Prostate gland (tissue), 2 donors: Measurements from ENCODE around the gene WFS1. TPM values are rescaled to one million over a fixed set of nuclear protein-coding genes. Genes with fewer than 3 reads are reported as not detected.

Experiments
- DNase-seq: peaks from one replicate; pipeline ENCODE4 v3.0.0-alpha.2; 2019; ENCODE audit warnings: low spot score
- H3K27ac ChIP-seq, 2 donors: fragments of 200-600 bp; sonication (generic); 2 replicates each; pipeline ENCODE4 v1.5.1; 2017 to 2019
- H3K27me3 ChIP-seq: fragments of 200-600 bp; sonication (generic); replicated peaks from 2 replicates; pipeline ENCODE4 v1.5.1; 2019; ENCODE audit not compliant: insufficient read depth
- H3K36me3 ChIP-seq, 2 donors: fragments of 200-600 bp; sonication (generic); 1 replicate in 1 of 2; 2 replicates in 1 of 2; pipeline versions ENCODE4 v1.5.1 to v1.8.1; 2017 to 2019
- H3K4me1 ChIP-seq: fragments of 200-600 bp; sonication (generic); replicated peaks from 2 replicates; pipeline ENCODE4 v1.5.1; 2019
- H3K4me3 ChIP-seq, 2 donors: fragments of 200-600 bp; sonication (generic); 2 replicates each; pipeline ENCODE4 v1.5.1; 2017 to 2019
- H3K9me3 ChIP-seq: fragments of 200-600 bp; sonication (generic); 2 replicates; pipeline ENCODE4 v1.5.1; 2017
- POLR2A ChIP-seq: fragments of 450-650 bp; IDR thresholded peaks from one replicate; pipeline ENCODE4 v1.6.1; 2016; ENCODE audit warnings: antibody characterized with exemption, mild to moderate bottlenecking
- POLR2AphosphoS5 ChIP-seq: sonication (generic); formaldehyde crosslinking; IDR thresholded peaks from one replicate; pipeline ENCODE4 v1.6.1; 2017; ENCODE audit warnings: antibody characterized with exemption
- WGBS: methylation state at CpG from one replicate; pipeline ENCODE4 v1.1.5; 2018; 5-methylcytosine and 5-hydroxymethylcytosine counted together
- intact Hi-C: fragments of 100-400 bp; cut with DNase I; formaldehyde crosslinking; loops from one replicate; pipeline ENCODE4 v1.14.2; 2022
- total RNA-seq, 2 donors: library from RNA; depleted of rRNA; stranded (reverse); fragments of >200 nt; gene quantifications; one replicate each; pipeline ENCODE4 v1.1.0, GENCODE V29; 2016
- TF ChIP-seq, protein P1 (sequence below), 4 experiments: fragments of 200-600 bp in 2 of 4; fragments of 450-650 bp in 2 of 4; sonication (generic) in 2 of 4; IDR thresholded peaks; 1 replicate in 3 of 4; 2 replicates in 1 of 4; pipeline ENCODE4 v1.5.1; 2016 to 2019; ENCODE audit warnings: antibody characterized with exemption in 4 of 4, mild to moderate bottlenecking in 2 of 4, moderate library complexity in 2 of 4

Gene WFS1
- total RNA-seq, 2 donors from 2014 or later = 53.4 to 169 TPM

GRCh38 chr4:6294705-6295421 lies 25.2 kb downstream of the WFS1 start:
- H3K27me3 ChIP-seq = no peaks in the 10 kb centered on the region
- intact Hi-C loops = no loop called here
- no peak for DNase-seq
- H3K36me3 ChIP-seq = no peaks in the 10 kb centered on the region
- no peak overlapping the region for H3K4me3 ChIP-seq
- no peaks in the 10 kb centered on the region for H3K9me3 ChIP-seq
- no peaks in the 10 kb centered on the region for H3K4me1 ChIP-seq
- no peak for TF ChIP-seq POLR2A
- TF ChIP-seq, protein P1, sequence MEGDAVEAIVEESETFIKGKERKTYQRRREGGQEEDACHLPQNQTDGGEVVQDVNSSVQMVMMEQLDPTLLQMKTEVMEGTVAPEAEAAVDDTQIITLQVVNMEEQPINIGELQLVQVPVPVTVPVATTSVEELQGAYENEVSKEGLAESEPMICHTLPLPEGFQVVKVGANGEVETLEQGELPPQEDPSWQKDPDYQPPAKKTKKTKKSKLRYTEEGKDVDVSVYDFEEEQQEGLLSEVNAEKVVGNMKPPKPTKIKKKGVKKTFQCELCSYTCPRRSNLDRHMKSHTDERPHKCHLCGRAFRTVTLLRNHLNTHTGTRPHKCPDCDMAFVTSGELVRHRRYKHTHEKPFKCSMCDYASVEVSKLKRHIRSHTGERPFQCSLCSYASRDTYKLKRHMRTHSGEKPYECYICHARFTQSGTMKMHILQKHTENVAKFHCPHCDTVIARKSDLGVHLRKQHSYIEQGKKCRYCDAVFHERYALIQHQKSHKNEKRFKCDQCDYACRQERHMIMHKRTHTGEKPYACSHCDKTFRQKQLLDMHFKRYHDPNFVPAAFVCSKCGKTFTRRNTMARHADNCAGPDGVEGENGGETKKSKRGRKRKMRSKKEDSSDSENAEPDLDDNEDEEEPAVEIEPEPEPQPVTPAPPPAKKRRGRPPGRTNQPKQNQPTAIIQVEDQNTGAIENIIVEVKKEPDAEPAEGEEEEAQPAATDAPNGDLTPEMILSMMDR (IDR thresholded peaks at IDR 0.05) = no peak
- no peak for TF ChIP-seq POLR2AphosphoS5
- 92% methylated on average over 27 of the region's 27 CpGs for WGBS
- no peak overlapping the region for H3K27ac ChIP-seq

DNA sequence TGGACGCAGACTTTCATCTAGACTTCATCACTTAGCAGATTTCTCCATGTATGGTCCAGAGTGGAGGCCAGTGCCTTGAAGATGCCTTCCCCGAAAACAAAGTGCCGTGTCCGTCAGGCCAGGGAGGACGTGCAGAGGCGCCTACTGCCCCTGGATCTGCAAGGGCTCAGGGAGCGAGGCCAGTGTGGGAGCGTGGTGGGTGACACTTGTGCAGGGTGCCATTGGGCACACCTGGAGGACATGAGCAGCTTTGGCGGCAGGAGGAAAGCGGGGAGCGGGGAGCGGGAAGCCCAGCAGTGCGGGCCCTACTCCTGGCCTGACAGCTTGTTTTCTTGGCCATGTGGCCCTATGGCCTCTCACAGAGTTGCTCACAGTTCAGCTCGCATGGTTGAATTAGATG lies 25.8 kb downstream of the WFS1 start:
- H3K36me3 ChIP-seq = peaks cover 0 to 2% of the 10 kb centered on the region in 2 donors
- H3K27me3 ChIP-seq = no peaks in the 10 kb centered on the region
- WGBS = 93% methylated on average over 14 of the region's 14 CpGs
- TF ChIP-seq, protein P1 (IDR thresholded peaks at IDR 0.05) = no peak
- no peak for TF ChIP-seq POLR2AphosphoS5
- TF ChIP-seq POLR2A = no peak
- intact Hi-C loops = no loop called here
- no peaks in the 10 kb centered on the region for H3K4me1 ChIP-seq
- no peaks in the 10 kb centered on the region for H3K9me3 ChIP-seq
- H3K4me3 ChIP-seq = no peak overlapping the region
- no peak overlapping the region for H3K27ac ChIP-seq
- DNase-seq = no peak

DNA sequence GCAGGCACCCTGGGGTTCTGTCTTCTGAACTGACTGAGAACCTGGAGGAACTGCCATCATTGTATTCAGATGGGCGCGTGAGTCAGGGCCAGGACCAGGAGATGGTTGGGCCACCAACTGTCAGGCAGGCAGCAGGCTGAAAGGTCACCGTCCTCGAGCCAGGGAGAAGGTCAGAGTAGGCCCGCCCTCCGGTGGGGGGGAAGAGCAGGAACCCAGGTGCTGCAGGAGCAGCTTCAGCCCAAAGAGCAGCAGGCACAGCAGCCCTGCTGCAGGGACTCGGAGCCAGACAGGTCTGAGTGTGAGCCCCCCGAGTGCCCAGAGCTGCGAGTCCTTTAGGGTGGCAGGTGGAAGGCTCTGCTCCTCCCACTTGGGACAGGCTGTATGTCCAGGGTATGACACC lies 26.4 kb downstream of the WFS1 start:
- peaks cover 0 to 6% of the 10 kb centered on the region in 2 donors for H3K36me3 ChIP-seq
- no peak for DNase-seq
- intact Hi-C loops = no loop called here
- H3K27me3 ChIP-seq = no peaks in the 10 kb centered on the region
- TF ChIP-seq POLR2A = no peak
- H3K4me3 ChIP-seq = no peak overlapping the region
- WGBS = 76% methylated on average over 9 of the region's 9 CpGs
- no peaks in the 10 kb centered on the region for H3K9me3 ChIP-seq
- H3K4me1 ChIP-seq = no peaks in the 10 kb centered on the region
- no peak overlapping the region for H3K27ac ChIP-seq

GRCh38 chr4:6297266-6297815 lies 27.7 kb downstream of the WFS1 start:
- Histone ChIP-seq H3K4me3 (no peak overlapping the region), H3K36me3 (peaks cover 0 to 6% of the 10 kb centered on the region in 2 donors), H3K9me3 (no peaks in the 10 kb centered on the region), H3K27me3 (no peaks in the 10 kb centered on the region), H3K27ac (no peak overlapping the region), H3K4me1 (no peaks in the 10 kb centered on the region)
- TF ChIP-seq, protein P1 (IDR thresholded peaks at IDR 0.05) = no peak
- TF ChIP-seq POLR2A = no peak
- TF ChIP-seq POLR2AphosphoS5 = no peak
- DNase-seq = no peak
- WGBS = 89% methylated on average over 15 of the region's 15 CpGs
- intact Hi-C loops = no loop called here

DNA sequence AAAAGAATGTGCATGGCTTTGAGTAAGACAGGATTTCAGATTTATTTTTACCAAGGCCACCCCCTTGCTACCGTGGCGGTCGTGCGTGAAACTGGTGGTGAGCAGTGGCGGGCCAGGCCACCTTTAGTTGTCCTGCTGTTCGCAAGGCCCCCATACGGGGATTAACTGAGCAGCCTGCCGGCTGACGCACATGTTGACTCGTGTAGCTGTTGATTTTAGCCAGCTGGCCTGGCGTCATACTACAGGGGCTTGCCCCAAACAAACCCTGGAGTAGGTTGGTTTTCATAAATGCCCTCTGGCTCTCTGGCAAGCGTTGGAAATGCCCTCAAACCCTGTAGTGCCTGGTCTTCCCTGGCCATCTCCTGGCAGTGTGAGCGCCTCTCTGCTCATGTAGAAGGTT lies 28.4 kb downstream of the WFS1 start:
- intact Hi-C loops = no loop called here
- Histone ChIP-seq H3K36me3 (peaks cover 0 to 6% of the 10 kb centered on the region in 2 donors), H3K4me3 (no peak overlapping the region), H3K27ac (no peak overlapping the region), H3K9me3 (no peaks in the 10 kb centered on the region), H3K4me1 (no peaks in the 10 kb centered on the region), H3K27me3 (no peaks in the 10 kb centered on the region)
- WGBS = 75% methylated on average over 12 of the region's 13 CpGs
- DNase-seq = no peak
- TF ChIP-seq POLR2AphosphoS5 (no peak), POLR2A (no peak)
- TF ChIP-seq, protein P1 (IDR thresholded peaks at IDR 0.05) = no peak
